Measurements from ENCODE around the gene VSTM4.

- TF ChIP-seq CTCF (IDR thresholded peaks at IDR 0.05 in 2 of 3, conservative IDR thresholded peaks at IDR 0.05 in 1 of 3; ENCODE audit: borderline replicate concordance in 1 of 3, insufficient read depth in 1 of 3, low read depth in 2 of 3, low read length in 2 of 3) (no peak), EZH2 (IDR thresholded peaks at IDR 0.05) (no peak), TCF7L2 (IDR thresholded peaks at IDR 0.05; ENCODE audit: borderline replicate concordance, extremely low read depth, insufficient read depth, insufficient read length) (no peak), CEBPB (IDR thresholded peaks at IDR 0.05; ENCODE audit: low read depth) (no peak), ZNF274 (IDR thresholded peaks at IDR 0.05; ENCODE audit: low read depth, low read length) (no peak), JUND (IDR thresholded peaks at IDR 0.05) (no peak), REST (IDR thresholded peaks at IDR 0.05; ENCODE audit: low read depth) (no peak)
These were observed 22.8 kb downstream of the VSTM4 start for GRCh38 chr10:49092477-49092876.
